DND-41 (cell line): Measurements from ENCODE around the gene CELA2B.

Source experiments
- EZH2 ChIP-seq: IDR thresholded peaks from 3 replicates; pipeline ENCODE4 v1.6.1; 2012; ENCODE audit warnings: borderline replicate concordance, low read depth, mild to moderate bottlenecking, moderate library complexity, low read length, inconsistent platforms; ENCODE audit not compliant: severe bottlenecking
- TF ChIP-seq, protein P1 (sequence below): IDR thresholded peaks from 2 replicates; pipeline ENCODE4 v1.5.1; 2012; ENCODE audit warnings: borderline replicate concordance, low read length, moderate library complexity, mild to moderate bottlenecking; ENCODE audit not compliant: poor library complexity, severe bottlenecking; ENCODE audit errors: extremely low read depth

DNA sequence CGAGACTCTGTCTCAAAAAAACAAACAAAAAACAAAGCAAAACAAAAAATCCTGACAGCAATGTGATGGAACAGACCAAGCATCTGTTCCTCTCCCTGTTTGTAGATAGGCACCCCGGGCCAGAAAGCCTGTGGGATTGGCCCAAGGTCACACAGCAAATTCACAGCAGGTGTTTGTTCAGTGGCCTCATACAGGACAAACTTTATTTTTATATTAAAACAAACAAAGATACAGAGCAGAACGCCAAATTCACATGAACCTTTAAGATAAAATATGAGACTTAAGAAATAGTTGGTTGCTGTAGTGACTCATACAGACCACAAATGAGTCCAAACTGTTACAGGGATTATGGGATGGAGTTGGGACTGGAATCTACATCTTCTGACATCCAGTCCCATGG is 21.6 kb upstream of the CELA2B start:
- TF ChIP-seq, protein P1, sequence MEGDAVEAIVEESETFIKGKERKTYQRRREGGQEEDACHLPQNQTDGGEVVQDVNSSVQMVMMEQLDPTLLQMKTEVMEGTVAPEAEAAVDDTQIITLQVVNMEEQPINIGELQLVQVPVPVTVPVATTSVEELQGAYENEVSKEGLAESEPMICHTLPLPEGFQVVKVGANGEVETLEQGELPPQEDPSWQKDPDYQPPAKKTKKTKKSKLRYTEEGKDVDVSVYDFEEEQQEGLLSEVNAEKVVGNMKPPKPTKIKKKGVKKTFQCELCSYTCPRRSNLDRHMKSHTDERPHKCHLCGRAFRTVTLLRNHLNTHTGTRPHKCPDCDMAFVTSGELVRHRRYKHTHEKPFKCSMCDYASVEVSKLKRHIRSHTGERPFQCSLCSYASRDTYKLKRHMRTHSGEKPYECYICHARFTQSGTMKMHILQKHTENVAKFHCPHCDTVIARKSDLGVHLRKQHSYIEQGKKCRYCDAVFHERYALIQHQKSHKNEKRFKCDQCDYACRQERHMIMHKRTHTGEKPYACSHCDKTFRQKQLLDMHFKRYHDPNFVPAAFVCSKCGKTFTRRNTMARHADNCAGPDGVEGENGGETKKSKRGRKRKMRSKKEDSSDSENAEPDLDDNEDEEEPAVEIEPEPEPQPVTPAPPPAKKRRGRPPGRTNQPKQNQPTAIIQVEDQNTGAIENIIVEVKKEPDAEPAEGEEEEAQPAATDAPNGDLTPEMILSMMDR: no peak
- no peak for TF ChIP-seq EZH2
